Panc1 (cell line): ENCODE results near the gene KRTAP1-3. TPM values are rescaled to one million over a fixed set of nuclear protein-coding genes. Genes with fewer than 3 reads are reported as not detected.

Experiments used
- ATAC-seq: fragments of 200-7000 bp; cut with Tn5 transposase; 2 replicates; pipeline ENCODE4 v1.9.1; 2020; ENCODE audit warnings: mild to moderate bottlenecking, moderate library complexity
- BruUV-seq: library from RNA; stranded (reverse); fragments of 400-500 nt; replicated peaks from 2 replicates; lab custom pipeline; 2021; lab: Mats Ljungman, UMichigan
- CTCF ChIA-PET: fragments of 300-600 bp; sonication (Branson Sonifier 250); formaldehyde crosslinking; loops from one replicate; lab custom pipeline; 2022; ENCODE audit warnings: antibody characterized with exemption; lab: Charles Lee
- POLR2A ChIA-PET: fragments of 300-600 bp; sonication (Branson Sonifier 250); formaldehyde crosslinking; loops from one replicate; lab custom pipeline; 2022; ENCODE audit warnings: antibody characterized with exemption; lab: Charles Lee
- DNase-seq: peaks from one replicate; pipeline ENCODE4 v3.0.0-alpha.2; 2010; ENCODE audit warnings: low read depth, low spot score
- H3K27ac ChIP-seq: 2 replicates; pipeline ENCODE4 v1.5.1; 2011; ENCODE audit warnings: mild to moderate bottlenecking, low read length, inconsistent platforms
- H3K27me3 ChIP-seq: fragments of 200-500 bp; sonication (Bioruptor generic); 2 replicates; pipeline ENCODE4 v1.6.0; 2014; ENCODE audit warnings: low read length, inconsistent platforms; ENCODE audit not compliant: control insufficient read depth, insufficient read depth
- H3K36me3 ChIP-seq: fragments of 200-500 bp; sonication (Bioruptor generic); 2 replicates; pipeline ENCODE4 v1.5.1; 2014; ENCODE audit warnings: inconsistent platforms, mild to moderate bottlenecking, low read length, moderate library complexity; ENCODE audit not compliant: control insufficient read depth, insufficient read depth
- H3K4me1 ChIP-seq: 2 replicates; pipeline ENCODE4 v1.5.1; 2011; ENCODE audit warnings: inconsistent platforms, mild to moderate bottlenecking, low read length, moderate library complexity; ENCODE audit not compliant: control insufficient read depth, insufficient read depth
- H3K4me3 ChIP-seq, 2 experiments: 2 replicates each; pipeline ENCODE4 v1.5.1; 2011 to 2012; ENCODE audit warnings: low read depth in 2 of 2, low read length in 2 of 2, mild to moderate bottlenecking in 2 of 2, inconsistent platforms in 1 of 2, moderate library complexity in 1 of 2
- H3K9me3 ChIP-seq: fragments of 200-500 bp; sonication (Bioruptor generic); 2 replicates; pipeline ENCODE4 v1.5.1; 2014; ENCODE audit warnings: low read depth, mild to moderate bottlenecking, inconsistent platforms, low read length, moderate library complexity; ENCODE audit not compliant: control insufficient read depth, insufficient read depth
- CTCF ChIP-seq: fragments of 450-650 bp; IDR thresholded peaks from 2 replicates; pipeline ENCODE4 v1.5.1; 2017; ENCODE audit warnings: mild to moderate bottlenecking
- POLR2AphosphoS5 ChIP-seq: IDR thresholded peaks from 2 replicates; pipeline ENCODE4 v1.6.1; 2012; ENCODE audit warnings: mild to moderate bottlenecking, low read depth, low read length, moderate library complexity
- REST ChIP-seq, 2 experiments: IDR thresholded peaks; 2 replicates each; pipeline ENCODE4 v1.6.1; 2011 to 2012; ENCODE audit warnings: low read depth in 2 of 2, control low read depth in 1 of 2, low read length in 1 of 2, mild to moderate bottlenecking in 1 of 2, moderate library complexity in 1 of 2; ENCODE audit not compliant: insufficient read depth in 1 of 2
- SIN3A ChIP-seq: IDR thresholded peaks from 2 replicates; pipeline ENCODE4 v1.6.1; 2012; ENCODE audit warnings: low read depth, mild to moderate bottlenecking, low read length, moderate library complexity, borderline replicate concordance; ENCODE audit not compliant: insufficient read depth
- TCF7L2 ChIP-seq: IDR thresholded peaks from 2 replicates; pipeline ENCODE4 v1.6.1; 2011; ENCODE audit warnings: mild to moderate bottlenecking, low read depth, low read length, inconsistent platforms
- in situ Hi-C: cut with HindIII; loops from 2 replicates; pipeline ENCODE4 v1.10.0; 2016; ENCODE audit warnings: low sequenced_read_pairs, low pct_unique_long_range_greater_than_20kb
- intact Hi-C: fragments of 100-400 bp; cut with micrococcal nuclease; formaldehyde crosslinking; loops from one replicate; pipeline ENCODE4 v1.10.0; 2022; ENCODE audit not compliant: unreplicated experiment
- total RNA-seq: library from RNA; stranded (reverse); gene quantifications from one replicate; pipeline ENCODE4 v1.2.1, GENCODE V29; 2021; ENCODE audit not compliant: unreplicated experiment

KRTAP1-3 gene
- total RNA-seq, 1 experiment from 2014 or later: not detected

GRCh38 chr17:40984226-40984625 is 50.4 kb downstream of the KRTAP1-3 start, which contains the start of gene KRT40:
TSS of gene KRT40 (minus strand) at chr17:40984326. CDS start at chr17:40984273, 53 bp downstream.
- intact Hi-C loops: no loop called here
- Histone ChIP-seq H3K9me3 (no peaks in the 10 kb centered on the region), H3K27ac (no peak within 1 kb of the TSS), H3K4me1 (no peaks in the 10 kb centered on the region), H3K36me3 (no peaks in the 10 kb centered on the region), H3K27me3 (0 out of 2 replicates have a peak, but pooled peaks cover 4% of the 10 kb centered on the region), H3K4me3 (no peak within 1 kb of the TSS)
- DNase-seq (no peak), ATAC-seq (no peak)
- ChIA-PET POLR2A (no interaction called here), CTCF (no interaction called here)
- TF ChIP-seq REST (IDR thresholded peaks at IDR 0.05; ENCODE audit: insufficient read depth in 1 of 2, low read depth in 2 of 2, low read length in 1 of 2): no peak
- TF ChIP-seq CTCF: no peak
- TF ChIP-seq SIN3A: no peak
- TF ChIP-seq TCF7L2: no peak
- TF ChIP-seq POLR2AphosphoS5: no peak
- BruUV-seq: no TSS peak
- in situ Hi-C loops: no loop called here

Other genes starting within 250 kb of the KRTAP1-3 start
- gene KRT28, start 234.9 kb downstream of the KRTAP1-3 start, total RNA-seq: not detected
- 70.8 TPM for gene KRT10, start 212.3 kb downstream of the KRTAP1-3 start, total RNA-seq
- not detected for gene KRT12, start 167.7 kb downstream of the KRTAP1-3 start, total RNA-seq
- 0.13 TPM for gene KRT20, start 149.6 kb downstream of the KRTAP1-3 start, total RNA-seq
- not detected for gene KRT23, start 97.2 kb downstream of the KRTAP1-3 start, total RNA-seq
- gene KRT39, start 67.9 kb downstream of the KRTAP1-3 start, total RNA-seq: not detected
- gene KRT40, start 50.5 kb downstream of the KRTAP1-3 start, total RNA-seq: not detected
- not detected for gene KRTAP3-3, start 40.7 kb downstream of the KRTAP1-3 start, total RNA-seq
- not detected for gene KRTAP3-2, start 35.0 kb downstream of the KRTAP1-3 start, total RNA-seq
- gene KRTAP3-1, start 25.7 kb downstream of the KRTAP1-3 start, total RNA-seq: not detected
- gene KRTAP1-5, start 7.7 kb downstream of the KRTAP1-3 start, total RNA-seq: not detected
- not detected for gene KRTAP1-4, start 4.7 kb downstream of the KRTAP1-3 start, total RNA-seq
- not detected for gene KRTAP1-1, start 6.6 kb upstream of the KRTAP1-3 start, total RNA-seq
- not detected for gene KRTAP2-1, start 12.4 kb upstream of the KRTAP1-3 start, total RNA-seq
- not detected for gene KRTAP2-2, start 20.4 kb upstream of the KRTAP1-3 start, total RNA-seq
- not detected for gene KRTAP2-3, start 25.2 kb upstream of the KRTAP1-3 start, total RNA-seq
- not detected for gene KRTAP2-4, start 31.0 kb upstream of the KRTAP1-3 start, total RNA-seq
- gene KRTAP4-7, start 49.3 kb upstream of the KRTAP1-3 start, total RNA-seq: not detected
- gene KRTAP4-8, start 63.3 kb upstream of the KRTAP1-3 start, total RNA-seq: not detected
- not detected for gene KRTAP4-16, start 67.3 kb upstream of the KRTAP1-3 start, total RNA-seq
- gene KRTAP4-9, start 70.5 kb upstream of the KRTAP1-3 start, total RNA-seq: not detected
- gene KRTAP4-11, start 83.5 kb upstream of the KRTAP1-3 start, total RNA-seq: not detected
- not detected for gene KRTAP4-12, start 89.3 kb upstream of the KRTAP1-3 start, total RNA-seq
- gene KRTAP4-6, start 105.7 kb upstream of the KRTAP1-3 start, total RNA-seq: not detected
- not detected for gene KRTAP4-5, start 115.0 kb upstream of the KRTAP1-3 start, total RNA-seq
- not detected for gene KRTAP4-4, start 125.9 kb upstream of the KRTAP1-3 start, total RNA-seq
- gene KRTAP4-3, start 133.3 kb upstream of the KRTAP1-3 start, total RNA-seq: not detected
- gene KRTAP4-2, start 143.3 kb upstream of the KRTAP1-3 start, total RNA-seq: not detected
- not detected for gene KRTAP4-1, start 150.0 kb upstream of the KRTAP1-3 start, total RNA-seq
- not detected for gene KRTAP9-1, start 155.0 kb upstream of the KRTAP1-3 start, total RNA-seq
- not detected for gene KRTAP9-2, start 191.8 kb upstream of the KRTAP1-3 start, total RNA-seq
- not detected for gene KRTAP9-3, start 197.6 kb upstream of the KRTAP1-3 start, total RNA-seq
- gene KRTAP9-8, start 203.1 kb upstream of the KRTAP1-3 start, total RNA-seq: not detected
- gene KRTAP9-4, start 214.8 kb upstream of the KRTAP1-3 start, total RNA-seq: not detected
- gene KRTAP9-9, start 220.5 kb upstream of the KRTAP1-3 start, total RNA-seq: not detected
- not detected for gene KRTAP9-6, start 230.5 kb upstream of the KRTAP1-3 start, total RNA-seq
- not detected for gene KRTAP9-7, start 240.8 kb upstream of the KRTAP1-3 start, total RNA-seq